Forelimb muscle (tissue), 1 donor: ENCODE results near the gene GCHFR. TPM values are rescaled to one million over a fixed set of nuclear protein-coding genes. Genes with fewer than 3 reads are reported as not detected.

Experiments used
- DNase-seq: peaks from one replicate; pipeline ENCODE4 v3.0.0-alpha.2; 2013; ENCODE audit warnings: low read depth
- polyA plus RNA-seq: library from polyadenylated mRNA; unstranded; fragments of 120-200 nt; gene quantifications from one replicate; pipeline ENCODE4 v1.2.1, GENCODE V29; 2013; ENCODE audit not compliant: insufficient read length

Gene GCHFR
- polyA plus RNA-seq, 1 donor: 5.6 TPM

DNA sequence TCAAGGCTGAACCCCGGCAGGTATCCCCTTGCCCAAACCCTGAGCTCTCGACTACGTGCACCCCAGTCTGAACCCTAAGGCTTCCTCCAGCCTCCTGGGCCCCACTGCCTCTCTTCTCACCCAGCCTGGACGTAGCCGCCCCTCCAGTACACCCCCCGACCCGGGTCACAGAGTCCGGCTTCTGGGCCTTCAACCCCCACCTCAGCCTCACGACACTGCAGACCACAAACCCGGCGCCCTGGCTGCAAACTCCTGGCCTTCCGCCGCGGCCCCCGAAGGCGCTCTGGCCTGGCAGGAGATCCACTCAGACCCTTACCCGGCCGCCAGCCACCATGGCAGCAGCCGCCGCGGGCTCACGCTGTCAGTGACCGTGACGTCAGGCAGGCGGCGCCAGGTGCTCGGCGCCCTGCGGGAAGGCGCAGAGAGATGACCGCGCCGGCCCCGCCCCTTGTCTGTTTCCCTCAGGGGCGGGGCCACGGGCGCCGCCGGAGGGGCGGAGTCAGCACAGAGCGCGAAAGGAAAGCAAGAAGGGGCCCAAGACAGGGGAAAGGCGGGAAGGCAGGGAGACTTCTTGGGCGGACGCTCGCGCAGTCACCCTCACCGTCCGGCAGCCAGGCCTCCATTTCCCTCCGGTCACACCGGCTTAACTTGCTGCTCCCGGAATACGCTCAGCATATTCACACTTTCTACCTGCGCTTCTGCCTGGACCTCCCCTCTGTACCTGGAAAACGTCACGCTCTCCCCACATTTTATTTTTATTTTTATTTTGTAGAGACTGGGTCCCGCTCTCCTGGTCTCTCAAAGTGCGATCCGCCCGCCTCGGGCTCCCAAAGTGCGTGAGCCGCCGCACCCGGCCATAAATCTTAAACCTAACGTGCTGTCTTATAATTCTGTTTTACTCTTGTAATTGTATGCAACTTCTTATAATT is 8.7 kb upstream of the GCHFR start, which contains the start of gene RMDN3:
Gene RMDN3 (minus strand): TSS at position 372 of the 929 bp plus-strand sequence. CDS start 471 bp downstream, outside the sequence.
- peak; percentile 87 for DNase-seq

DNA sequence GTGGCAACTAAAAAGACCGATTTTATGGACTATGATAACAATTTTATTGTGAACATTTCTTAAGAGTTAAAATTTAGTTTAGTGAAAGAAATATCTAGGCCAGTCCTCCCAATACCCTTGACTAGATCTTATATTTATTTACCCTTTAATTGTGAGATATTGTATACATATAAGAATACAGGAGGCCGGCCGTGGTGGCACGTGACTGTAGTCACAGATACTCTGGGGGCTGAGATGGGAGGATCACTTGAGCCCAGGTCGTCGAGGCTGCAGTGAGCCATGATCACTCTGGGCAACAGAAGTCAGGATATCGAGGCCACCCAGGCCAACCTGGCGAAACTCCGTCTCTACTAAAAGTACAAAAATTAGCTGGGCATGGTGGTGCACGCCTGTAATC is 8.1 kb upstream of the GCHFR start:
- no peak for DNase-seq

DNA sequence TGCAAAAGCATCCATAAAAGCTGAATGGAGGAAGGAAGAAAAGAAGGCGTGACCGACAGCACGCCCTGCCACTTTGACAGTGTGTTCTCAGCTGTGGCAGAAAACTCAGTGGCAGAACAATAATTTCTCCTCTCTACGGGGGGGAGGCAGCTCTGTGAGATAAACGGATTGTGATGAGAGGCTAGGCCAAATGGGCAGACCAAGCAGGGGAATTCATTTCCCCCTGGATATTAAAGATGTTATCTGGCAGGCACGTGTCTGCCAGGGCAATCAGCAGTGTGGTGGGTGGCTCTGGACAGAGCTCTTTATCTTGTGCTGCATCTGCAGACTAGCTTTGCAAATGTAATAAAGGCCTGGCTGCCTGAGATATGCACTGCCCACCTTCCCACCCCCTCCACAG is 6.9 kb upstream of the GCHFR start:
- DNase-seq: no peak

DNA sequence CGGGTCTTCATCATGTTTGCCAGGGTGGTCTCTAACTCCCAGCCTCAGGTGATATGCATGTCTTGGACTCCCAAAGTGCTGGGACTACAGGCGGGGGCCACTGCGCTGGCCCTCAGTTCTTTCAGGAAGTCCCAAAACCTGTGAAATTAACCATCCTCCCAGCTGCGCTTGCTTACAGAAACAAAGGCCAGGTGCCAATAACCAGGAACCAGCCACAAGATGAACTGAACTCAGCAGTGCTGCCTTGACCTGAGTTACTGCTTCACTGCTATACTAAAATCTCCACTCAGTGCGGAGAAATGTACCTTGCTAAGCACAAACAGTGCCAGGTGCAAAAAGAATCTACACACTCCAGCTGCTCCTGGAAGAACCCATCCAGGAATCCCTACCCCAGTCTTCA is 3.9 kb upstream of the GCHFR start:
- DNase-seq: no peak

DNA sequence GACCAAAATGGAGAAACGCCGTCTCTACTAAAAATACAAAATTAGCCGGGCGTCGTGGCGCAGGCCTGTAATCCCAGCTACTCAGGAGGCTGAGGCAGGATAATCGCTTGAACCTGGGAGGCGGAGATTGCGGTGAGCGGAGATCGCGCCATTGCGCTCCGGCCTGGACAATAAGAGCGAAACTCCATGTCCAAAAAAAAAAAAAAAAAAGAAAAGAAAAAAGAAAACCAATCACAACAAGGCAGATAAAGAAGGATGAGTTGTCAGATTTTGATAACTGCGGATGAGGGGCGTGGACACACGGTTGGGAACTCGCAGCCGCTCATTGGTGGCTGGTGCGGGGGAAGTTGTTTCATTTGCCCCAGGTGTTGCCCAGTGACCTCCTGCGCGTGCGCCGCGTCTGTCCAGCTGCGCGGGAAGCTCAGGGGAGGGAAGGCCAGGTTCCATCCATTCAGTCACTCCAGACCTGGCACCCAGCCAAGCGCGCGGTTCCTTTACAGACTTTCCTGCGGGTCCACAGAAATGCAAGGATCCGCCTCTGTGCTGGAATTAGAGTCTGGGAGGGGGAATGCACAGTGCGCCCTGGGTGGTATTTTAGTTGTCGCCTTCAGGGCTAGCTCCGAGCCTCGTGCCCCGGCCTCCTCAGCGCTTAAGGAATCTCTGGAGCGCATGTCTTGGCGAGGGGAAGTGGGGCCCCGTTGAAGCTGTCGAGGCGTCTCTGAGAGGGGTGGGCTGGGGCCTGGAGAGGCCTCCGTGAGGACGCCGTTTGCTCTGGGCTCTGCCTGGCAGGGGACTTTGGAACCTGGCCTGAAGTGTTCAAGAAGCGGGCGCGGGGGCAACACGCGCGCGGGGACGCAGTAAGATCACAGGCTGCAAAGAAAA is 708 bp upstream of the GCHFR start:
- DNase-seq: no peak

DNA sequence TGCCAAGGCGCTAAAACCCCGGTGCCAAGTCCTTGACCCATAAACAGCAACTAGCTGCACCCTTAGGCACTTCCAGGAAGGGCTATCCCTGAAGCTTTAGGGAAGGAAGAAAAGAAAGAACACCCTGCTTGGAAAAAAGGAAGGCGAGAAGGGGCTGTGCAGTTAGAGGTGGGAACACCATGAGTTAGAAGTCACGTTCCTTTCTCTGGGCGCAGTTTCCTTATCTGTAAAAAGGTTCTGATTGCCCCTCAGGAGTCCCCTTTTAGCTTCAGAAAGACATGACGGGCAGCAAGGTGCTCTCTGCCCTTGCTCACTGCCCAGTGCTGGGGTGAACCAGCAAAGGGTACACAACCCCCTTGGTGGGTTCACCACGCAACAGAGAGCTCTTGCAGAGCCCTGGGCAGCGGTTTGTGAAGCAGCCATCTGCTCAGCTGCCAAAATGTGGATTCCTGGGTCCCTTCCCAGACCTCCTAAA is 798 bp downstream of the GCHFR start:
- DNase-seq: no peak

DNA sequence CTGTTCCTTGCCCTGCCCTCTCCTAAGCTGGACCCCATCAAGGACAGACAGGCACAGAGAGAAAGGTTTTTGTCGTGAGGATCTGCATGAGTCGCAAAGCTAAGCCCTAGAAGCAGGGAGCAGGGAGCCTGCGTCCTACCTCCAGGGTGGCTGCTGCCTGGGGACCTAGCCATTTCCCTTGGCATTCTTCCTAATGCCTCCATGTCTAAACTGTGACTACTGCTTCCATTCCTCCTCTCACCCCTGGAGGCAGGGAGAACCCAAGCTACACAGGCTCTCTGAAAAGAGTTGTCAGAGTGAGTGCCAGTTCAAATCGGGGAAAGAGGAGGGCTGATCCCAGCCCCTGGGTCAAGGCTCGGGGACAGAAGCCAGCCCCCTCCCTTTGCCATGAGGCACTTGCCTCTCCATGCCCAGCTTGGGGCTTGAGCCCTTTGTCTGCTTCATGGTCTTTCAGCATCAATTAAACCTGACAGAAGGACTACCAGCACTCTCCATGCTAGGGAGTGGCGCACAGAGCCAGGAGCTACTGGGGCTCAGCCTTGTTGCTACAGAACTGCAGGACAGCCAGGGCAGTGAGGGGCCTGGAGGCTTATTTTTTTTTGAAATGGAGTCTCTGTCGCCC is 2.4 kb downstream of the GCHFR start:
- DNase-seq: no peak

DNA sequence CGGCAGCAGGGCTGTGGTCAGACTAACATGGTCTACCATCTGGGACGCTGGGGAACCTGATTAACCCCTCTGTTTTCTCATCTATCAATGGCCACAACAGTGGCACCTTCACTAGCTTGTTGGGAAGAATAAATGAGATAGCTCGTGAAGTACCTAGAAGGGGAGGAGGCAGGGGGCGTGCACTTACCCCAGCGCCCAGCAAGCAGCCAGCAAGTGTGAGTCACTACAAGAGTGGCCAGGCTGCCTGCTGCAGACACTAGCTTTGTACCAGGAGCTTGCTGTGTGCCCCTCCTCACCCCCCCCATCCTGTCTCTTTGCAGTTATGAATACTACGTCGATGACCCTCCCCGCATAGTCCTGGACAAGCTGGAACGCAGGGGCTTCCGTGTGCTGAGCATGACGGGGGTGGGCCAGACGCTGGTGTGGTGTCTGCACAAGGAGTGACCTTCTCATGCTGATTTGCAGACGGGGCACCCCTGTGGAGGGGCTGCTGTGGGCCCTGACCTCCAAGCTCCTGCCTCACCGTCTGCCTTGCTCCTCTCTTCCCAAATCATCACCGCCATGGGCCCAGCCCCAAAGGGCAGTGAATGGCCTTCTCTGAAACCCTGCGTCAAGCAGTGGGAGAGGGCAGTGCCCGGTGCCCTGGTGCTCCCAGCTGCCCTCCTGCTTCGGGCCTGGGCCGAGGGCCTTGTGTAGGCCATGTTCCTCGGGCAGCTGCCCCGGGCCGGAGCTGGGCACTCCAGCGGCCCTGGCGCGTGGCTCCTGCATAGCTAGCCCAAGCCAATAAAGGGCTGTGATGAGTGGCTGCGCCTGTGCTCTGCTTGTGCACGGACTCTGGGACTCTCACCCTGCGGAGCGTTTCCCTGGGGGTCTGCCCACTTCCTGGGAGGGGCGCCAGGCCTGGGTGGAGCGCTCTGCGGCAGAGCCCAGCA is 3.3 kb downstream of the GCHFR start:
- DNase-seq: no peak

DNA sequence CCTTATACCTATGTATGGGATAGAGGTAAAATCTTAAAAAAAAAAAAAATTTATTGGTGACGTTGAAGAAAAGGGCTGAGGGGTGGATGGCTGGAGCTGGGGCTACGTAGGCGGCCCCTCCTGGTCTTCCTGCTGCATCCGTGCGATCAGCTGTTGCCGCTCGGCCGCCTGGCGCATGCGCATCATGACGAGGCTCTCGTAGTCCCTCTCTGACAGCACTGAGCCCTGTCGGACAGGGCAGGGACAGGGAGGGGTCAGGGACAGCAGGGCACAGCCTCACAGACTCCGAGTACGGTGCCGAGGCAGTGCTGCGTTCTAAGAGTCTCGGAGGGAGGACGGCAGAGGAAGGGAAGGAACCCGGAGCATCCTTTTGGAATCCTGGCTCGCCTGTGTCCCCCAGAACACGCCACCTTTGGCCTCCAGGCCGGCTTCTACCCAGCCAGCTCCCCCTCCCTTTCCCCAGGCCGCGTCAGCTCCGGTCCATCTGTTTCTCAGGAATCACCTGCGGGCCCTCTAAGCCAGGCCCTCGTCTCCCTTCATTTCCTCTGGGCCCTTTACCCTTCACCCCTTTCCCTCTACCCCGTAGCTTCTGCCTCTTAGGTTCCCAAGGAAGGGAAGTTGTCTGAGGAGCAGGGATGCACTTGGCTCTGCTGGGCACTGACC is 4.1 kb downstream of the GCHFR start:
- DNase-seq: no peak

DNA sequence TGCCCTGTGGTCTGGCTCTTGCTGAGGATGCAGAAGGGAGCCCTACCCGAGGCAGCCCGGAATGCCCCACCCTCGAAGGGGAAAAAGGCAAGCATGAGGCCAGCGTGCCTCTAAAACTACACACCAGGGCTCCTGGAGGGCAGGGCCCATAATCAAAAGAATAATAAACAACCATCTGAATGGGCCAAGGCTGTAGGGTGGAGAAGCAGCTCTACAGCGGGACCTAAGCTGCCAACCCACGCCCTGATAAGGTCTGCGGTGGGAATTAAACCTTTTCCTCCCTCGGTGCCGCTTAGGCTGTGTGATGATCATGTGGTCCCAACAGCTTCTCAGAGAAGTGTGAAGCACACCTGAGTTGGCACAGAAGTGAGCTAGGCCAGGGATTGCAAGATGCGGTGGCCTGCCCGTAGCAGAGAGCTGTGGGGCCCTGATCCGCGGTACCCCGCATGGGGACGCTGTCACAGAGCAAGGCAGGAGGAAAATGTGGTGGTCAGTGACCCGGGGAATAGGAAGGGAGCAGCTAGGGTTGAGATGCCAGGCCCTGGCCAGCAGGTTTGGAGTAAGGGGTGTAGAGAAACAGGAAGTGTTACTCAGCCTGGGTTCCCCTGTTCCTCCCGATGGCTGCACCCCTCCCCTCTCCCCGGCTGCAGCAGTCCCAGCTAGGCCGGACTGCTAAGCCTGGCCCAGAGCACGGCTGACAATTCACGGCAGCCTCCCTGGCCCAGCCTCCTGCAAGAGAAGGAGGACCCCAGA is 4.8 kb downstream of the GCHFR start:
- no peak for DNase-seq

DNA sequence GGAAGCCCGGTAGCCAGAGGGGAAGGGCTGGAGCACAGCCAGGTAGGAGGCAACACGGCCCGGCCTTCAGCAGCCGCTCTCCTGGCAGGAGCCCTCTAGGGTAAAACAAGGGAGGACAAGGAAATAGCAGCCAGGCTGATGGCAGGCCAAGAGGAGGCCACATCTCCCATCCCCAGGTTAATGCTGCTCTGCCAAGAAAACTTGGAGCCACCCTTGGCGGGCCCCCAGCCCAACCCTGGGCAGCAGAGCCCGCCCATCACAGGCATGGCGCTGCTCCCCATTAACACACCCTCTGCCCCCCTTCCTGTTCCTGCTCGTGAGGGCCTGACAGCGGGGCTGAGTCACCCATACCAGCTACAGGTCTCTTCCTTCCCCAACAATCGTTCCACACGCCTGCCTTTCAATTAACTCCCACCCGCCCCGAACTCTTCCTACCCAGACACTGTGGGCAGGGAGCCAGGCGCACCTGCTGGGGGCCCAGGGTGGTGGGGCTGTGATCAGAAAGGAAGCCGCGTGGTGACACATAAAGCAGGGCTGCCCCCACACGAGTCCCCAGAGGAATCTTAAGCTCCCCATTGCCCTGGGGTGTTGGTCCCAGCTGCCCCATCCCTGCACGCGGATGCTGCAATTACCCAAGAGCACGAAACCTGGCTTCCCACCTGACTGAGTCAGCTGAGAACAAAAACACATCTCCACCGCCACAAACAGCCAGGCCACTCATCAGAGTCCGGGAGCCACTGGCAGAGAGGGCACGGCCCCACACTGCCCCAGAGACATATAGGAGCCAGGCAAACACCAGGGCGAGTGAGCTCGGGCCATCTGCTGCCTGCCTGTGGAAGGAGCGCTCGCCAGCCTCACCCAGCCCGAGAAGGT is 5.6 kb downstream of the GCHFR start, which contains the start of gene C15orf62:
Gene C15orf62 (plus strand): TSS at position 707 of the 873 bp plus-strand sequence. CDS start 516 bp downstream, outside the sequence.
- DNase-seq: no peak

DNA sequence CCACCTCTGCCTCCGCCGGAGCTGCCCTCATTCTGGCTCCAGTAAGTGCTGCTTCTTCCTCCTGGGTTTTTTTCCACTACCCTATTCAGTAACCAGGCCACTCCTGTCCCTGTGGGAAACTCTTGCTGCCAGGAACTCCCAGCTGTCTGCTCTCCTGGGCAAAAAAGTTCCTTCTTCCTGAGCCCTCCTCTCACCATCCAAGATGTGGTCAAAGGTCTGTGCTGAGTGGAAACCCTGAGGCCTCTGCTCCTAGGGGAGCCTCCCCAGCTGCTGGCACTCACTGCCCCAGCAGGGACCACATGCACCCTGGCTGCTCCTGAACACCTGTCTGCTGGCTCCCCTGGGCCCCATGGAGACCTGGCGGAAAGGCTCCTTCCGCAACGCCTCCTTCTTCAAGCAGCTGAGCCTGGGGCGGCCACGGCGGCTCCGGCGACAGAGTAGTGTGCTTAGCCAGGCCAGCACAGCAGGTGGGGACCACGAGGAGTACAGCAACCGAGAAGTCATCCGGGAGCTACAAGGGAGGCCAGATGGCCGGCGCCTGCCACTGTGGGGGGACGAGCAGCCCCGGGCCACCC is 6.4 kb downstream of the GCHFR start:
- no peak for DNase-seq

DNA sequence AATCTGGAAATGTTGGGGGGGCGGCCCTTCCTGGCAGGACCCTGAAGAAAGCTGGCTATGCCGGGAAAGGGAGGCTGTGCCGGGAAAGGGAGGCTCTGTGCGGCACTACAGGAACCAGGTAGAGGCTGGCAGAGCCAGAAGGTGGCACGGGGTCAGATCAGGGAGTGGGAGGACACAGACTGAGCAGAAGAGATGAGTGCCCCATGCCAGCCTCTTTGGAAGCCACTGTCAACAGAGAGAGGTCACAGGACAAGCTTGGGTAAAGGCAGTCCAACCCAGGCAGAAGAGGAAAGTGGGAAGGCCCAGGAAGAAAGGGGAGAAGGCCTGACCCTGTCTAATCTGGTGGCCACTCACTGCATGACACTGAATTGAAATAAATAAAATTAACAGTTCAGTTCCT is 7.4 kb downstream of the GCHFR start:
- no peak for DNase-seq

DNA sequence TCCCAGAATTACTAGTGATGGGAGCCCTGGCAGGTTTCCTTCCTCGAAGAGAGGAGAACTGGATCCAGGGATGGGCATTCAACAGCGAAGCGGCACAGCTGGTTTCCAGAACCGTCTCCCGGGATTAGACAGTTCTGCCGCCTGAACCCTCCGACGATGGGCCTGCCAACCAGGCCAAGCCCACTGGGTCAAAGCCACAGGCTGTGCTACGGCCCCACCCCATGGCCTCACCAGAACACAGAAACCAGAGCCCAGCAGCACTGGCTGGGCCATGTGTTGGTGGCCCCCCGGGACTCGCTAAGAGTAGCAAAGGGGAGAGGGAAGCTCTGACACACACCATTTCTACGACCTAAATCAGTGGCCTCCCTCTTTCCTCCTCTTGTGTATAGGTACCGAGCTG is 8.1 kb downstream of the GCHFR start:
- DNase-seq: no peak

DNA sequence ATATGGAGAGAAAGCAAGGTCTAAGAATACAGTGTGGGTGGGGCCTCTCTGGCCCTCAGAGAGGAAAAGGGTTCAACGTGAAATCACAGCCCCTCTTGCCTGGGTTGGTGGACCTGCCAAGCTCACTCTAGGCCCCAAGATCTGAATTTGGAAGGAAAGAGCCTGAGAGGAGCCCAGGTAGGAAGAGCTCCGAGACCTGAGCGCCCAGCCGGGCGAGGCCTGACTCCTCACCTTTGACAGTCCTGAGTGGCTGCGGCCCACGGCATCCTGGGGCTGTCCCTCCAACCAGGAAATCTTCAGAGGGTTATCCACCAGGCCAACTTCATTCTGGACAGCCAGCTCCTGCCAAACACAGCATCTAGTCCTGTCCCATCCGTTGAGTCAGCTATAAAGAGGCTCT is 9.6 kb downstream of the GCHFR start:
- no peak for DNase-seq

DNA sequence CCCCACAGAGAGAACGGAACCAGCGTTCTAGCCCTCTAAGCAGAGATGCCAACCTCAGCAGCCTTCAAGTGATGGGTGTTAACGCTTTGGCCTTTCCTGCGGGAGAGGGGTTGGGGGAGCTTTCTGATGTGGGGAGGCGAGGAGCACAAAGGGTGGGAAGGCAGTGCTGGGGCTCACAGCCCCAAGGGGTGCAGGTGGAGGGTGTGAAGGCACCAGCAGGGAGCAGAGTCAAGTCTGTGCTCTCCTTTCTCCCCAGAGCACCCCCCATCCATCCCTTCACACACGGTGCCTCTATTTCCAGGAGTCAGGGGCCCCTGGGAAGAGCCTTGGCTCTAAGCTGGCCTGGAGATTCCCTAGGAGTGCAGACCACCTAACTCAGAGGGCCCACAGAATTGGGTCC is 10.0 kb downstream of the GCHFR start:
- no peak for DNase-seq

DNA sequence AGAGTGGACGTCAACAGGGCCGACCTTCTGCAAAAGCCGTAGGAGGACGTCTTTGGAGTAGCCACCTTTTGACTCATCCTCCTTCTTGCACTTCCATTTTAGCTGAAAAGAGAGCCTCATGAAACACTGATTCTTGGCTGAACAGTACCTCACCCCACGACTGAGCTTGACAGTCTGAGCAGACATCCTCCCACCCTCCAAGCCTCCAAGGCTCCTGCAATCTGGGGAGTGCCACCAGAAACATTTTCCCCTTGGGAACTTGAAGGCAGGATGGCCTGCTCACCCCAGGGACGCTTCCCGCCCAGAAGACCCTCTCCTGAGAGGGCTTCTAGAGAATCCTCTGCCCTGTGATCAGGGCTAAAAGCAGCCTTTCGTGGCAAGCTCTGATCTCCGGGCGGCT is 11.1 kb downstream of the GCHFR start:
- no peak for DNase-seq
